ENCODE results near the gene ITIH5. TPM values are rescaled to one million over a fixed set of nuclear protein-coding genes. Genes with fewer than 3 reads are reported as not detected.
A peak's percentile ranks its signal among the peaks of the same experiment; 100 is the strongest.

ITIH5 gene
- total and polyA plus RNA-seq, 8 donors, result 4.0 to 28.6 (median 14.6) TPM

DNA sequence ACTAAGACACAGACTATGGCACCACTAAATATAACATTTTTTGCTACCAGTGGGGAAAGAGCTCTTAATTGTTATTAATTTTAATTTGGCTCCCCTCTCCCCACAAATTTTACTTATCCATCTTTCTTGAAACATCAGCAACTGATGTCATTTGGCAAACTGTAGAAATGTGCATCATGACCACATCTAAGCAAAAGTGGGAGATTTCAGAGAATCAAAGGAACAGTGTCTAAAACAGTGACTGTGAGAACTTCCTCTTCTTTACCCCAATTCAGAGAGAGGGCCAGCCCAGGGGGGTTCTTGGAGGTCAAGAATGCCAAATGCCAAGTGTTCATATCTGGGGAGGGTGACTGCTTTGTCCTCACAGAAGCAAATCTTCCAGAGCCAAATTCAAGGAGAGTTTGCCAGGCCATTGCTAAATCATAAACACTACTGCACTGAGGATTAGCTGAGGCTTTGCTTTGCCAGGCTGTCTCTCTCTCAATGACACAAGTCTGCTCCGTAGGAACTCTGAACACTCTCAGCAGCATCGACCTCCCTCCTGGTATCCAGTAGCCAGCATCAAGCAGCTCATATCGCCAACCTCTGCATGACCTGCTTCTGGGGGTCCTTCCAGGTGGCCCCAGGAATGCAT is 65.6 kb downstream of the ITIH5 start:
- Histone ChIP-seq H3K4me3 (no peak overlapping the region), H3K27me3 (no peaks in the 10 kb centered on the region), H3K36me3 (peaks cover 0 to 10% (median 0%) of the 10 kb centered on the region in 4 donors), H3K9me3 (no peaks in the 10 kb centered on the region), H3K4me1 (peaks cover 0 to 33% (median 2%) of the 10 kb centered on the region in 4 donors), H3K27ac (peak overlapping the region in 3 of 5 donors; percentile 37 to 67 (median 49))
- DNase-seq, result no peak
- WGBS, 5 donors, result 47 to 78% (median 70%) methylated on average over 3 of the region's 3 CpGs
- intact Hi-C loops (cut with DNase I; ENCODE audit: low total_unique reads), result no loop called here
- TF ChIP-seq POLR2AphosphoS5 (IDR thresholded peaks at IDR 0.05) (peak in 2 of 3 donors; percentile 15 to 50), CTCF (IDR thresholded peaks at IDR 0.05) (no peak)

GRCh38 chr10:7598771-7599170 is 68.0 kb downstream of the ITIH5 start:
- Histone ChIP-seq H3K4me1 (peaks cover 0 to 27% (median 1%) of the 10 kb centered on the region in 4 donors), H3K27me3 (no peaks in the 10 kb centered on the region), H3K36me3 (peaks cover 0 to 5% (median 0%) of the 10 kb centered on the region in 4 donors), H3K9me3 (no peaks in the 10 kb centered on the region), H3K27ac (peak overlapping the region in 2 of 5 donors; percentile 3 to 29), H3K4me3 (no peak overlapping the region)
- intact Hi-C loops (cut with DNase I; ENCODE audit: low total_unique reads), result no loop called here
- DNase-seq, result no peak
- TF ChIP-seq POLR2AphosphoS5 (IDR thresholded peaks at IDR 0.05) (no peak), EP300 (IDR thresholded peaks at IDR 0.05) (no peak), POLR2A (IDR thresholded peaks at IDR 0.05) (no peak), CTCF (IDR thresholded peaks at IDR 0.05) (no peak)
- 22 to 30% (median 27%) methylated on average over 3 of the region's 3 CpGs for WGBS, 5 donors

DNA sequence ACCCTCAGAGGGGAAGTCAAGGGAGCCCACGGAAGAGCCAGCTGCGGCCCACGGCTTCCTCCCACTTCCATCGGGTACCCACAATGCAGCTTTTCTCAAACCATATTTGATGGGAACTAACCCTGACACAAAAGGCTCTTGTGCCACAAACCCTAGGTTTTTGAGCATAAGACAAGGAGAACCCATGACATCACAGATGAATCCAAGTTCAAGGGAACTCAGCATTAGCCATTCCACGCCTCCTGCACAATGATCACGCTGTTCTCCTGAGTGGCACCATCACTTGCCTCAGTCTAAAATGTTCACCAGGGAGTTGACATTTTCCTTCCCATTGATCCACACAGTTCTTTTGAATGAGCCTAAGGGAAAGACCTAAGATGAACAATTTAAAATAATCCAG is 70.4 kb downstream of the ITIH5 start:
- Histone ChIP-seq H3K9me3 (no peaks in the 10 kb centered on the region), H3K4me1 (peaks cover 0 to 32% (median 7%) of the 10 kb centered on the region in 4 donors), H3K4me3 (no peak overlapping the region), H3K27me3 (no peaks in the 10 kb centered on the region), H3K27ac (peak overlapping the region in 1 of 5 donors; percentile 51), H3K36me3 (no peaks in the 10 kb centered on the region)
- DNase-seq, result no peak
- TF ChIP-seq EP300 (IDR thresholded peaks at IDR 0.05) (no peak), POLR2AphosphoS5 (IDR thresholded peaks at IDR 0.05) (no peak), POLR2A (IDR thresholded peaks at IDR 0.05) (no peak), CTCF (IDR thresholded peaks at IDR 0.05) (no peak)
- intact Hi-C loops (cut with DNase I; ENCODE audit: low total_unique reads), result no loop called here
- WGBS, 5 donors, result 74 to 91% (median 88%) methylated on average over 6 of the region's 6 CpGs

DNA sequence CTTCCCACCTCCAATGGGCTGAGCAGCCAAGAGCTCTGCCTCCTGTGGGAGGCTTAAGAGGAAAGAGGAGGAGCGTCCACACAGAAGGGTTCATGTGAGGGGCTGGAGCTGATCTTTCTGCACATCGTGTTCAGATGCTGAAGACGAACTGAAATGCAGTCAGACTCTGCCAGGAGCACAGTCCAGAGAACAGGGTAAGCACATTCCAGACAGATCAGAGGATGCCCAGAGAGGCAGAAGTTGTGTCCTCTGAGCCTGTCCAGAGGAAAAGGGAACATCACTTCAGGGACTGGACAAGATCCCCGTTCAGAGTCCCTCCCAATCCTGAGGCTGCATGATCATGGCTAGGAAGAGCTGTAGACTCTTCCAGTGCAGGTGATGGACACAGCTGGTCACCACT is 72.9 kb downstream of the ITIH5 start:
- Histone ChIP-seq H3K9me3 (no peaks in the 10 kb centered on the region), H3K27me3 (no peaks in the 10 kb centered on the region), H3K36me3 (no peaks in the 10 kb centered on the region), H3K4me1 (peaks cover 0 to 15% (median 7%) of the 10 kb centered on the region in 4 donors), H3K27ac (peak overlapping the region in 2 of 5 donors; percentile 0 to 53), H3K4me3 (no peak overlapping the region)
- intact Hi-C loops (cut with DNase I; ENCODE audit: low total_unique reads), result no loop called here
- 75 to 92% (median 82%) methylated on average over 4 of the region's 4 CpGs for WGBS, 5 donors
- TF ChIP-seq POLR2A (IDR thresholded peaks at IDR 0.05) (no peak), EP300 (IDR thresholded peaks at IDR 0.05) (no peak), POLR2AphosphoS5 (IDR thresholded peaks at IDR 0.05) (no peak), CTCF (IDR thresholded peaks at IDR 0.05) (no peak)
- no peak for DNase-seq
